PFSK-1 (cell line): ENCODE data around the gene ADPRHL1.

Experiments used
- FOXP2 ChIP-seq: optimal IDR thresholded peaks from 2 replicates; pipeline ENCODE3; 2011; ENCODE audit warnings: borderline replicate concordance, control low read depth, inconsistent platforms; ENCODE audit not compliant: insufficient read depth; ENCODE audit errors: extremely low read length, extremely low read depth
- POLR2AphosphoS5 ChIP-seq: IDR thresholded peaks from 2 replicates; pipeline ENCODE4 v1.6.1; 2012; ENCODE audit warnings: low read depth, mild to moderate bottlenecking, control low read depth, low read length, moderate library complexity
- REST ChIP-seq, 2 experiments: IDR thresholded peaks; 2 replicates each; pipeline versions ENCODE4 v1.6.1 to v1.8.0; 2011 to 2012; ENCODE audit warnings: low read depth in 2 of 2, low read length in 2 of 2, control low read depth in 1 of 2, inconsistent platforms in 1 of 2, mild to moderate bottlenecking in 1 of 2, moderate library complexity in 1 of 2; ENCODE audit not compliant: insufficient read depth in 1 of 2
- SIN3A ChIP-seq: IDR thresholded peaks from 2 replicates; pipeline ENCODE4 v1.6.1; 2012; ENCODE audit warnings: mild to moderate bottlenecking, low read length, moderate library complexity, borderline replicate concordance; ENCODE audit not compliant: insufficient read depth
- TAF1 ChIP-seq: IDR thresholded peaks from 2 replicates; pipeline ENCODE4 v1.6.1; 2012; ENCODE audit warnings: low read length, control low read depth, borderline replicate concordance; ENCODE audit not compliant: insufficient read depth

GRCh38 chr13:113367020-113367560 is 86.2 kb downstream of the ADPRHL1 start:
- TF ChIP-seq SIN3A (no peak), POLR2AphosphoS5 (no peak), TAF1 (no peak), REST (IDR thresholded peaks at IDR 0.05; ENCODE audit: insufficient read depth in 1 of 2, low read depth in 2 of 2, low read length in 2 of 2) (no peak), FOXP2 (no peak)
